ENCODE results near the gene RNF13.

Gene RNF13

GRCh38 chr3:150006794-150007193 is 193.8 kb downstream of the RNF13 start:
- DNase-seq: no peak

Measured in NCI-H774 (cell line).